Trophoblast cell (in vitro differentiated cells and primary cell): Measurements from ENCODE around the gene WWP2.
"Not testable (repeated sequence)": the region's sequence is repeated elsewhere in the genome, so short reads cannot be mapped to it uniquely, and the experiment has no call there.

Experiments used
- DNase-seq, 2 donors: peaks; one replicate each; pipeline ENCODE4 v3.0.0-alpha.2; 2016
- H2AFZ ChIP-seq: 2 replicates; pipeline ENCODE4 v1.6.1; 2013; ENCODE audit warnings: low read length, moderate library complexity, mild to moderate bottlenecking; ENCODE audit not compliant: insufficient read depth, poor library complexity
- H2AK5ac ChIP-seq: 2 replicates; pipeline ENCODE4 v1.6.1; 2013; ENCODE audit warnings: mild to moderate bottlenecking, low read length
- H2BK120ac ChIP-seq: 2 replicates; pipeline ENCODE4 v1.6.1; 2013; ENCODE audit warnings: low read length, mild to moderate bottlenecking, moderate library complexity; ENCODE audit not compliant: insufficient read depth, poor library complexity
- H2BK12ac ChIP-seq: 2 replicates; pipeline ENCODE4 v1.6.1; 2013; ENCODE audit warnings: mild to moderate bottlenecking, low read length, moderate library complexity
- H2BK5ac ChIP-seq: 2 replicates; pipeline ENCODE4 v1.6.1; 2013; ENCODE audit warnings: low read length, low read depth, moderate library complexity, mild to moderate bottlenecking; ENCODE audit not compliant: poor library complexity
- H3K14ac ChIP-seq: 2 replicates; pipeline ENCODE4 v1.6.1; 2013; ENCODE audit warnings: mild to moderate bottlenecking, low read length
- H3K18ac ChIP-seq: 2 replicates; pipeline ENCODE4 v1.6.1; 2013; ENCODE audit warnings: mild to moderate bottlenecking, low read length
- H3K23ac ChIP-seq: 2 replicates; pipeline ENCODE4 v1.6.1; 2013; ENCODE audit warnings: low read length
- H3K27ac ChIP-seq: 2 replicates; pipeline ENCODE4 v1.5.1; 2013; ENCODE audit warnings: low read depth, mild to moderate bottlenecking, inconsistent platforms, low read length, moderate library complexity
- H3K27me3 ChIP-seq: 2 replicates; pipeline ENCODE4 v1.6.1; 2013; ENCODE audit warnings: inconsistent platforms, mild to moderate bottlenecking, low read length, moderate library complexity; ENCODE audit not compliant: insufficient read depth
- H3K36me3 ChIP-seq, 2 experiments: 1 replicate in 1 of 2; 2 replicates in 1 of 2; pipeline ENCODE4 v1.6.1; 2013; ENCODE audit warnings: low read length in 2 of 2, mild to moderate bottlenecking in 2 of 2, moderate library complexity in 1 of 2; ENCODE audit not compliant: insufficient read depth in 2 of 2, control insufficient read depth in 1 of 2
- H3K4ac ChIP-seq: 2 replicates; pipeline ENCODE4 v1.6.1; 2013; ENCODE audit warnings: low read depth, mild to moderate bottlenecking, low read length, moderate library complexity
- H3K4me1 ChIP-seq, 2 experiments: 1 replicate in 1 of 2; 2 replicates in 1 of 2; pipeline ENCODE4 v1.6.1; 2013; ENCODE audit warnings: low read length in 2 of 2, mild to moderate bottlenecking in 2 of 2, moderate library complexity in 1 of 2; ENCODE audit not compliant: insufficient read depth in 2 of 2, control insufficient read depth in 1 of 2
- H3K4me2 ChIP-seq: 2 replicates; pipeline ENCODE4 v1.6.1; 2013; ENCODE audit warnings: inconsistent platforms, mild to moderate bottlenecking, low read length, moderate library complexity
- H3K4me3 ChIP-seq: 2 replicates; pipeline ENCODE4 v1.5.1; 2013; ENCODE audit warnings: mild to moderate bottlenecking, low read depth, low read length, inconsistent platforms
- H3K79me1 ChIP-seq: one replicate; pipeline ENCODE4 v1.6.1; 2013; ENCODE audit warnings: low read length
- H3K79me2 ChIP-seq: 2 replicates; pipeline ENCODE4 v1.6.1; 2013; ENCODE audit warnings: low read length, mild to moderate bottlenecking; ENCODE audit not compliant: control insufficient read depth, insufficient read depth, poor library complexity
- H3K9ac ChIP-seq: 2 replicates; pipeline ENCODE4 v1.6.1; 2013; ENCODE audit warnings: mild to moderate bottlenecking, low read length
- H3K9me3 ChIP-seq: 2 replicates; pipeline ENCODE4 v1.6.1; 2013; ENCODE audit warnings: low read depth, mild to moderate bottlenecking, control low read depth, inconsistent platforms, low read length; ENCODE audit not compliant: insufficient read depth
- H4K12ac ChIP-seq: 2 replicates; pipeline ENCODE4 v1.6.1; 2013; ENCODE audit warnings: low read depth, mild to moderate bottlenecking, low read length, moderate library complexity
- H4K8ac ChIP-seq: 2 replicates; pipeline ENCODE4 v1.6.1; 2013; ENCODE audit warnings: low read depth, mild to moderate bottlenecking, low read length, moderate library complexity
- H4K91ac ChIP-seq: one replicate; pipeline ENCODE4 v1.6.1; 2013; ENCODE audit warnings: low read depth, mild to moderate bottlenecking, low read length, moderate library complexity
- WGBS: extraction: QIAGEN DNeasy Blood & Tissue Kit; methylation state at CpG from one replicate; pipeline ENCODE4 v1.1.7; 2013; ENCODE audit warnings: missing lambda C conversion rate; ENCODE audit not compliant: insufficient read length, insufficient coverage; ENCODE audit errors: extremely low coverage; 5-methylcytosine and 5-hydroxymethylcytosine counted together

The WWP2 gene

DNA sequence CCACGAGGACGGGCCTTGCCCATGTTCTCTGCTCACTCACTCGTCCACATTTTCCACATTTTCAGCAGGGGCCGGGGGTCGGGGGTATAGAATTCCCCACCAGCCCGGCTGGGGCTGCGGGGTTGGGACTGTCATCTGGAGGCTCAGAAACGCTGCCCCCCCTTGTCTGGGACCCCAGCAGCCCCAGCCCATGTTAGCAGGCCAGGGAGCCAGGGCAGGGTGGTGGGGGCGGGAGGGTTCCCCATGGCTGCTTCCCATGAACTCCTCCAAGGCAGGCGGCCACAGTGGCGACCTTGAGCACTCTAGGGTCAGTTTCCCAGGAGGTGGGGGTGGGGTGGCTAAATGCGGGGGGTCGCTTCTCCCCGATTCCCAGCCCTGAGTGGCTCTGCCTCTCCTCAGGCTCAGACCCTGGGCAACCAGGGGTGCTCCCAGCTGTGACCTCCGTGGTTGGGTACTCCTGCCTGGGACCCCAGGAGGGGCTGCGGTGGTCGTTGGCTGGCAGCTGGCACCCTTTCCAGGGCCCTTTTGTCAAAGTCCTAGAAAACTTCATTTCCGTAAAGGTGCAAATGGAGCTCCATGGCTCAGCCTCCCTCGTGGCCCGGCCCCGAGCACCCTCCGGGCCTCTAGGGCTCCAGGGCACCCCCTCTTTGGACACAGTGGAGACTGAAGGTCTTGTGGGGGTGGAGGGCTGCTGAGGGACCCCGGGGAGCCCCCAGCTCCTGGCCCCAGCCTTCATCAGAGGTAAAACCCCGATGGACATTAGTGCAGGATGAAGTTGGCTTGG, 190.6 kb downstream of the WWP2 start:
- H3K79me2 ChIP-seq, H2AK5ac ChIP-seq, H3K27me3 ChIP-seq, H3K4me2 ChIP-seq, DNase-seq, H4K12ac ChIP-seq, H3K36me3 ChIP-seq, H2BK120ac ChIP-seq, H3K27ac ChIP-seq, H3K9me3 ChIP-seq, H3K79me1 ChIP-seq, H3K4ac ChIP-seq, H3K14ac ChIP-seq, H2BK5ac ChIP-seq, H4K91ac ChIP-seq, H4K8ac ChIP-seq, H3K18ac ChIP-seq, H3K4me1 ChIP-seq, H3K4me3 ChIP-seq, H3K9ac ChIP-seq, H3K23ac ChIP-seq, H2AFZ ChIP-seq, H2BK12ac ChIP-seq: not testable (repeated sequence)
- WGBS: no CpG with 5 or more reads among the region's 24 CpGs

DNA sequence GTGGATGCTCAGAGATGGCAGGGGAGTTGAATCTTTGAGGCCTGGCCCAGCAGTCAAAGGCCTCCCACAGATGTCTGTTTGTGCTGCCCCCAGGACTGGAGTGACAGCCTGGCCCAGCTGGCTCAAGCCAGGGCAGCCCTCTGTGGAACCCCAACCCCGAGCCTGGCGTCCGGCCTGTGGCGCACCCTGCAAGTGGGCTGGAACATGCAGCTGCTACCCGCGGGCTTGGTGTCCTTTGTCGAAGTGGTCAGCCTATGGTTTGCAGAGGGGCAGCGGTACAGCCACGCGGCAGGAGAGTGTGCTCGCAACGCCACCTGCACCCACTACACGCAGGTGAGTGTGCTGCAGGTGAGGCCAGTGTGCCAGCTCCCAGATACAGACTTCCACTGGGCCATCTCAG, 192.1 kb downstream of the WWP2 start:
- not testable (repeated sequence) for H3K23ac ChIP-seq, H3K27ac ChIP-seq, H3K4me2 ChIP-seq, H4K91ac ChIP-seq, H3K9ac ChIP-seq, DNase-seq, H3K79me1 ChIP-seq, H3K18ac ChIP-seq, H2BK5ac ChIP-seq, H2BK12ac ChIP-seq, H3K79me2 ChIP-seq, H4K8ac ChIP-seq, H3K4me3 ChIP-seq, H3K36me3 ChIP-seq, H3K14ac ChIP-seq, H2AFZ ChIP-seq, H3K27me3 ChIP-seq, H2BK120ac ChIP-seq, H4K12ac ChIP-seq, H3K4ac ChIP-seq, H3K9me3 ChIP-seq, H2AK5ac ChIP-seq, H3K4me1 ChIP-seq
- no CpG with 5 or more reads among the region's 13 CpGs for WGBS

DNA sequence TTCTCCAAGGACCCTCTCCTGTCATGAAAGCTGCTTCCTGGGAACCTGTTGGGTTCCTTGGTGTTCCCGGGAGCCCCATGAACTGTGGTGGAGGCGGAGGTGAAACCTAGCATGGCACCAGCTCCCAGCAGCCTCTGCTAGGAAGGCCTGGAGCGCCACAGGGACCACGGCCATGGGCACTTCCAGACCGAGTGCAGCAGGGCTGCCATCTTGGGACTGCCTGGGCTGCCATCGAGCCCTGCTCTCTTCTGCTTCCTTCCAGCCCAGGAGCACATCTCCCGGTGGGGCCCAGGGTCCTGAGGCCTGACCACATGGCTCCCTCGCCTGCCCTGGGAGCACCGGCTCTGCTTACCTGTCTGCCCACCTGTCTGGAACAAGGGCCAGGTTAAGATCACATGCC, 201.2 kb downstream of the WWP2 start:
- not testable (repeated sequence) for DNase-seq, H3K79me2 ChIP-seq, H2BK5ac ChIP-seq, H4K91ac ChIP-seq, H3K4me3 ChIP-seq, H3K4me2 ChIP-seq, H3K27me3 ChIP-seq, H3K4ac ChIP-seq, H3K23ac ChIP-seq, H3K9ac ChIP-seq, H4K8ac ChIP-seq, H2AK5ac ChIP-seq, H3K9me3 ChIP-seq, H2AFZ ChIP-seq, H4K12ac ChIP-seq, H3K4me1 ChIP-seq, H3K36me3 ChIP-seq, H3K27ac ChIP-seq, H3K14ac ChIP-seq, H3K18ac ChIP-seq, H2BK120ac ChIP-seq, H3K79me1 ChIP-seq, H2BK12ac ChIP-seq
- WGBS: no CpG with 5 or more reads among the region's 9 CpGs

DNA sequence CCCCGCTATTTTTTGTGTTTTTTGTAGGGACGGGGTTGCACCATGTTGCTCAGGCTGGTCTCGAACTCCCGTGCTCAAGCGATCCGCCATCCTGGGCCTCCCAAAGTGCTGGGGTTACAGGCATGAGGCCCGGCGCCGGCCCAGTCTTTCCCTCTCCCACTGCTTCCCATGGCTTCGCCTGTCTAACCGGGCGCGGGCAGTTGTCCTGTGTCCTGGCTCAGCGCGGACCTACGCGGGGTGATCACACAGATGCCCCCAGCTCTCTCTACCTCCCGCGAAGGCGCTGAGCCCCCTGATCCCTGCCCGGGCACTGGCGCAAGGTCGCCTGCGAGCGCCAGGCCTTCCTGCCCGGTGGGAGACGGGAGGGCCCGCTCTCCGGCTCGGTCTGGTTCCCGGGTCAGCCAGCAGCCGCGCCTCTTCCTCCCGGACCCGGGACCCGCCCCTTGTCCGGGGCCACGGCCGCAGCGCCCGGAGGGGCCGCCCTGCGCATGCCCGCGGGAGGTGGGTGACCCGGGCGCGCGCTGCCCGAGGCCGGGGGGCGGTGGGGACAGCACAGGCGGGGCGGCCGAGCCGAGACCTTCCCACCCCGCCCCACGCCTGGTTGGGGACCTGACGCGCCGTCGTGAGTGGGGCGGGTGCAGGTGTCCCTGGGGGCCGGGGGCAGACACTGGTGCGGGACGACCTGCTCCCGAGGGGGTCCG, 203.0 kb downstream of the WWP2 start:
- not testable (repeated sequence) for H3K36me3 ChIP-seq, H3K23ac ChIP-seq, H3K9ac ChIP-seq, H4K91ac ChIP-seq, H3K27ac ChIP-seq, H3K14ac ChIP-seq, H2BK5ac ChIP-seq, H3K4me1 ChIP-seq, H2BK120ac ChIP-seq, H3K9me3 ChIP-seq, H3K4ac ChIP-seq, H2AK5ac ChIP-seq, H3K27me3 ChIP-seq, H3K79me2 ChIP-seq, H2AFZ ChIP-seq, H3K79me1 ChIP-seq, H3K18ac ChIP-seq, H2BK12ac ChIP-seq
- peak overlapping the region; percentile 53 for H3K4me3 ChIP-seq
- peak in 1 of 2 donors; percentile 18 for DNase-seq
- no CpG with 5 or more reads among the region's 68 CpGs for WGBS
- peak overlapping the region; percentile 52 for H3K4me2 ChIP-seq
- peak overlapping the region; percentile 84 for H4K8ac ChIP-seq
- peak overlapping the region; percentile 54 for H4K12ac ChIP-seq
